IMR-90 (cell line): ENCODE results near the gene IFT20. TPM values are rescaled to one million over a fixed set of nuclear protein-coding genes. Genes with fewer than 3 reads are reported as not detected.
A peak's percentile ranks its signal among the peaks of the same experiment; 100 is the strongest.

Experiments used
- ATAC-seq: fragments of 200-7000 bp; cut with Tn5 transposase; 2 replicates; pipeline ENCODE4 v1.9.1; 2020; ENCODE audit warnings: low read depth, mild to moderate bottlenecking, moderate library complexity
- BruUV-seq: library from RNA; stranded (reverse); fragments of 400-500 nt; replicated peaks from 2 replicates; lab custom pipeline; 2021; lab: Mats Ljungman, UMichigan
- CTCF ChIA-PET: fragments of 300-600 bp; formaldehyde crosslinking; extraction: SDS; loops from one replicate; lab custom pipeline; 2021; ENCODE audit warnings: antibody characterized with exemption; lab: Yijun Ruan, JAX
- POLR2A ChIA-PET: fragments of 300-600 bp; sonication (Branson Sonifier 250); formaldehyde crosslinking; loops from one replicate; lab custom pipeline; 2022; ENCODE audit warnings: antibody characterized with exemption; ENCODE audit not compliant: unreplicated experiment; lab: Charles Lee
- DNase-seq: peaks from one replicate; pipeline ENCODE4 v3.0.0; 2013
- H2AFZ ChIP-seq: replicated peaks from 2 replicates; pipeline ENCODE3; 2013; ENCODE audit warnings: low read length, mild to moderate bottlenecking; ENCODE audit not compliant: poor library complexity
- H2AK5ac ChIP-seq: 2 replicates; pipeline ENCODE4 v1.6.1; 2013; ENCODE audit warnings: low read depth, low read length, inconsistent platforms
- H2AK9ac ChIP-seq: replicated peaks from 2 replicates; pipeline ENCODE3; 2013; ENCODE audit warnings: mild to moderate bottlenecking, low read depth, low read length, moderate library complexity; ENCODE audit not compliant: poor library complexity
- H2BK120ac ChIP-seq: 2 replicates; pipeline ENCODE4 v1.6.1; 2013; ENCODE audit warnings: low read depth, low read length, inconsistent platforms
- H2BK15ac ChIP-seq: 3 replicates; pipeline ENCODE4 v1.6.1; 2013; ENCODE audit warnings: low read depth, low read length, inconsistent platforms
- H2BK20ac ChIP-seq: 2 replicates; pipeline ENCODE4 v1.6.1; 2013; ENCODE audit warnings: low read depth, mild to moderate bottlenecking, inconsistent platforms, low read length, moderate library complexity
- H2BK5ac ChIP-seq: 2 replicates; pipeline ENCODE4 v1.6.1; 2013; ENCODE audit warnings: mild to moderate bottlenecking, low read depth, low read length, inconsistent platforms; ENCODE audit not compliant: poor library complexity, severe bottlenecking
- H3K14ac ChIP-seq: replicated peaks from 2 replicates; pipeline ENCODE4 v1.6.1; 2013; ENCODE audit warnings: low read depth, low read length, inconsistent platforms
- H3K18ac ChIP-seq: 2 replicates; pipeline ENCODE4 v1.6.1; 2013; ENCODE audit warnings: low read depth, low read length, control low read depth
- H3K23ac ChIP-seq: 2 replicates; pipeline ENCODE4 v1.6.1; 2013; ENCODE audit warnings: low read depth, low read length, inconsistent platforms
- H3K27ac ChIP-seq: 2 replicates; pipeline ENCODE4 v1.5.1; 2013; ENCODE audit warnings: mild to moderate bottlenecking, control low read depth, low read length; ENCODE audit not compliant: insufficient read depth
- H3K27me3 ChIP-seq: 2 replicates; pipeline ENCODE4 v1.6.1; 2013; ENCODE audit warnings: low read length; ENCODE audit not compliant: control insufficient read depth, insufficient read depth
- H3K36me3 ChIP-seq: 2 replicates; pipeline ENCODE4 v1.6.1; 2013; ENCODE audit warnings: low read length, mixed read lengths; ENCODE audit not compliant: control insufficient read depth, insufficient read depth
- H3K4ac ChIP-seq: 2 replicates; pipeline ENCODE4 v1.6.1; 2013; ENCODE audit warnings: low read depth, low read length, inconsistent platforms
- H3K4me1 ChIP-seq: 2 replicates; pipeline ENCODE4 v1.6.1; 2013; ENCODE audit warnings: low read length, mixed read lengths; ENCODE audit not compliant: control insufficient read depth, insufficient read depth
- H3K4me2 ChIP-seq: 2 replicates; pipeline ENCODE4 v1.6.1; 2013; ENCODE audit warnings: low read depth, mild to moderate bottlenecking, control low read depth, low read length, moderate library complexity
- H3K4me3 ChIP-seq: 2 replicates; pipeline ENCODE4 v1.5.1; 2013; ENCODE audit warnings: low read depth, mild to moderate bottlenecking, control low read depth, low read length, moderate library complexity; ENCODE audit not compliant: insufficient read depth
- H3K56ac ChIP-seq: 2 replicates; pipeline ENCODE4 v1.6.1; 2013; ENCODE audit warnings: low read length, inconsistent platforms; ENCODE audit not compliant: insufficient read depth; ENCODE audit errors: extremely low read depth
- H3K79me1 ChIP-seq, 2 experiments: 2 replicates each; pipeline ENCODE4 v1.6.1; 2013; ENCODE audit warnings: low read length in 2 of 2, inconsistent platforms in 1 of 2, low read depth in 1 of 2
- H3K9ac ChIP-seq: 2 replicates; pipeline ENCODE4 v1.6.1; 2013; ENCODE audit warnings: low read depth, low read length, control low read depth
- H3K9me1 ChIP-seq: 2 replicates; pipeline ENCODE4 v1.6.1; 2013; ENCODE audit warnings: low read length, inconsistent platforms; ENCODE audit not compliant: insufficient read depth
- H3K9me3 ChIP-seq: 2 replicates; pipeline ENCODE4 v1.6.1; 2013; ENCODE audit warnings: low read length; ENCODE audit not compliant: control insufficient read depth, insufficient read depth
- H4K20me1 ChIP-seq: 2 replicates; pipeline ENCODE4 v1.6.1; 2013; ENCODE audit warnings: low read length, inconsistent platforms; ENCODE audit not compliant: insufficient read depth
- H4K5ac ChIP-seq: 2 replicates; pipeline ENCODE4 v1.6.1; 2013; ENCODE audit warnings: mild to moderate bottlenecking, low read depth, low read length, control low read depth
- H4K8ac ChIP-seq, 2 experiments: 2 replicates each; pipeline ENCODE4 v1.6.1; 2013; ENCODE audit warnings: low read depth in 2 of 2, low read length in 2 of 2, control low read depth in 1 of 2, inconsistent platforms in 1 of 2
- H4K91ac ChIP-seq: 2 replicates; pipeline ENCODE4 v1.6.1; 2013; ENCODE audit warnings: low read depth, low read length, inconsistent platforms; ENCODE audit not compliant: insufficient read depth
- BHLHE40 ChIP-seq: fragments of 150-350 bp; IDR thresholded peaks from 2 replicates; pipeline ENCODE4 v1.6.1; 2016; ENCODE audit warnings: mild to moderate bottlenecking, low read depth, low read length
- CEBPB ChIP-seq: IDR thresholded peaks from 2 replicates; pipeline ENCODE4 v1.6.1; 2012; ENCODE audit warnings: low read depth, low read length, improper control_type of control experiment
- MXI1 ChIP-seq: IDR thresholded peaks from 2 replicates; pipeline ENCODE4 v1.6.1; 2012; ENCODE audit warnings: low read depth, mild to moderate bottlenecking, low read length, moderate library complexity, borderline replicate concordance
- WGBS, 2 experiments: methylation state at CpG; one replicate each; pipeline versions ENCODE4 v1.1.5 to v1.1.7; 2013; ENCODE audit warnings: missing lambda C conversion rate in 2 of 2; ENCODE audit not compliant: insufficient read length in 1 of 2; ENCODE audit errors: extremely low coverage in 2 of 2; 5-methylcytosine and 5-hydroxymethylcytosine counted together
- dilution Hi-C: fragments of 300-500 bp; cut with HindIII; formaldehyde crosslinking; loops from one replicate; pipeline ENCODE4 v1.14.3; 2018; ENCODE audit warnings: low sequenced_read_pairs; ENCODE audit not compliant: unreplicated experiment
- in situ Hi-C: fragments of 300-500 bp; cut with MboI; formaldehyde crosslinking; loops from 3 replicates; pipeline ENCODE4 v1.14.3; 2019; ENCODE audit warnings: low sequenced_read_pairs, inconsistent platforms, mixed read lengths
- intact Hi-C: fragments of 100-400 bp; cut with micrococcal nuclease; formaldehyde crosslinking; loops from 2 replicates; pipeline ENCODE4 v1.10.0; 2022
- polyA plus RNA-seq, 3 experiments: library from polyadenylated mRNA; depleted of rRNA; stranded (reverse); fragments of >200 nt; gene quantifications; 2 replicates each; pipeline ENCODE4 v1.2.3, GENCODE V29; 2012; ENCODE audit warnings: low replicate concordance in 1 of 3
- total RNA-seq: library from RNA; depleted of rRNA; stranded (reverse); fragments of >200 nt; gene quantifications from 2 replicates; pipeline ENCODE4 v1.2.3, GENCODE V29; 2012
- TF ChIP-seq, protein P1 (sequence below): fragments of 150-350 bp; IDR thresholded peaks from 2 replicates; pipeline ENCODE4 v1.6.1; 2017; ENCODE audit warnings: mild to moderate bottlenecking, antibody characterized with exemption, low read length, low read depth

The IFT20 gene
- total and polyA plus RNA-seq, 2 of the 4 experiments (the other 2 are of a cell fraction) = 25.5 to 46.3 TPM

GRCh38 chr17:28280826-28281225 lies 54.4 kb downstream of the IFT20 start:
- intact Hi-C loops (no loop called here), in situ Hi-C loops (no loop called here), dilution Hi-C loops (no loop called here)
- peak overlapping the region; percentile 35; the same call in 1 of the 2 replicates for H3K18ac ChIP-seq
- no peak overlapping the region for H2AFZ ChIP-seq
- H3K36me3 ChIP-seq = no peaks in the 10 kb centered on the region
- H3K4ac ChIP-seq = no peak overlapping the region; the same call in 1 of the 2 replicates
- no peaks in the 10 kb centered on the region for H3K9me3 ChIP-seq
- peaks cover 9% of the 10 kb centered on the region for H3K4me1 ChIP-seq
- H4K8ac ChIP-seq = peak overlapping the region in 1 of 2 experiments; percentile 39; a peak in 1 of 4 replicates
- DNase-seq (no peak), ATAC-seq (no peak)
- WGBS, 2 experiments = no CpG with 5 or more reads among the region's 3 CpGs
- H2BK120ac ChIP-seq = peak overlapping the region; percentile 64; the same call in 1 of the 2 replicates
- H3K4me2 ChIP-seq = no peak overlapping the region
- no peak overlapping the region for H3K9ac ChIP-seq
- no peak overlapping the region for H2BK5ac ChIP-seq
- H3K23ac ChIP-seq = no peak overlapping the region
- TF ChIP-seq MXI1 (no peak), BHLHE40 (no peak), CEBPB (no peak)
- TF ChIP-seq, protein P1, sequence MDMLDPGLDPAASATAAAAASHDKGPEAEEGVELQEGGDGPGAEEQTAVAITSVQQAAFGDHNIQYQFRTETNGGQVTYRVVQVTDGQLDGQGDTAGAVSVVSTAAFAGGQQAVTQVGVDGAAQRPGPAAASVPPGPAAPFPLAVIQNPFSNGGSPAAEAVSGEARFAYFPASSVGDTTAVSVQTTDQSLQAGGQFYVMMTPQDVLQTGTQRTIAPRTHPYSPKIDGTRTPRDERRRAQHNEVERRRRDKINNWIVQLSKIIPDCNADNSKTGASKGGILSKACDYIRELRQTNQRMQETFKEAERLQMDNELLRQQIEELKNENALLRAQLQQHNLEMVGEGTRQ = no peak
- ChIA-PET POLR2A (no interaction called here), CTCF (interaction anchor here (1.4 kb wide), 1 partner anchor 13 kb away, joined by 3 read pairs; no protein-coding TSS in a partner anchor)
- H3K56ac ChIP-seq = no peak overlapping the region; the same call in 1 of the 2 replicates
- H3K4me3 ChIP-seq = no peak overlapping the region
- BruUV-seq = no TSS peak
- H3K27ac ChIP-seq = no peak overlapping the region
- no peaks in the 10 kb centered on the region for H3K79me1 ChIP-seq
- no peak overlapping the region for H3K14ac ChIP-seq
- peak overlapping the region; percentile 58; the same call in 1 of the 3 replicates for H2BK15ac ChIP-seq
- H2AK5ac ChIP-seq = 0 out of 2 replicates have a peak overlapping the region, but pooled peaks have one; percentile 13
- H3K27me3 ChIP-seq = peaks cover 3% of the 10 kb centered on the region; the same call in 1 of the 2 replicates
- H2BK20ac ChIP-seq = peak overlapping the region; percentile 53; the same call in 1 of the 2 replicates
- H4K20me1 ChIP-seq = no peaks in the 10 kb centered on the region
- no peak overlapping the region for H2AK9ac ChIP-seq
- H4K91ac ChIP-seq = no peak overlapping the region
- no peak overlapping the region for H4K5ac ChIP-seq
- no peaks in the 10 kb centered on the region for H3K9me1 ChIP-seq
